Activated CD4-positive, alpha-beta T cell treated with anti-CD3 and anti-CD28 coated beads for 36 hours (primary cell): ENCODE measurements around the gene ERICH6. TPM values are rescaled to one million over a fixed set of nuclear protein-coding genes. Genes with fewer than 3 reads are reported as not detected.

Experiments used
- ATAC-seq: fragments of 200-7000 bp; cut with Tn5 transposase; one replicate; pipeline ENCODE4 v1.10.0; 2021; ENCODE audit warnings: mild to moderate bottlenecking, moderate library complexity
- CTCF ChIA-PET: fragments of 350-600 bp; sonication (Branson Sonifier 250); formaldehyde crosslinking; loops from one replicate; lab custom pipeline; 2021; ENCODE audit warnings: antibody characterized with exemption; lab: Charles Lee
- POLR2A ChIA-PET: fragments of 350-600 bp; sonication (Branson Sonifier 250); formaldehyde crosslinking; loops from one replicate; lab custom pipeline; 2021; ENCODE audit warnings: antibody characterized with exemption, inconsistent platforms; lab: Charles Lee
- DNase-seq: peaks from one replicate; pipeline ENCODE4 v3.0.0-alpha.2; 2020
- H3K27ac Mint-ChIP-seq: one replicate; pipeline ENCODE4 v1.8.0; 2021; ENCODE audit warnings: mixed read lengths
- H3K27me3 Mint-ChIP-seq: one replicate; pipeline ENCODE4 v1.8.0; 2021; ENCODE audit warnings: mixed read lengths
- H3K36me3 Mint-ChIP-seq: one replicate; pipeline ENCODE4 v1.8.0; 2021; ENCODE audit warnings: low read depth, mixed read lengths
- H3K4me1 Mint-ChIP-seq: one replicate; pipeline ENCODE4 v1.8.0; 2021; ENCODE audit warnings: mixed read lengths
- H3K4me3 Mint-ChIP-seq: one replicate; pipeline ENCODE4 v1.8.0; 2021; ENCODE audit warnings: mild to moderate bottlenecking, moderate library complexity, mixed read lengths
- H3K9me3 Mint-ChIP-seq: one replicate; pipeline ENCODE4 v1.8.0; 2021; ENCODE audit warnings: low read depth, mixed read lengths
- intact Hi-C, 2 experiments: fragments of 100-400 bp; cut with DNase I in 1 of 2; cut with micrococcal nuclease in 1 of 2; formaldehyde crosslinking; loops; one replicate each; pipeline versions ENCODE4 v1.14.2 to v1.15.1; 2022 to 2024; cut with DNase I, micrococcal nuclease
- total RNA-seq, 2 experiments: library from RNA; stranded (reverse); gene quantifications; one replicate each; pipeline ENCODE4 v1.2.3, GENCODE V29; 2021

The ERICH6 gene
- total RNA-seq, 2 experiments from 2014 or later = 0.58 TPM; not detected in 1

GRCh38 chr3:150613034-150613433 lies 90.7 kb downstream of the ERICH6 start:
- Mint-ChIP-seq H3K4me3 (no peak overlapping the region), H3K9me3 (peaks cover 3% of the 10 kb centered on the region), H3K36me3 (peaks cover 37% of the 10 kb centered on the region), H3K4me1 (peaks cover 58% of the 10 kb centered on the region), H3K27me3 (no peaks in the 10 kb centered on the region), H3K27ac (peak overlapping the region; percentile 37)
- ATAC-seq = no peak
- CTCF ChIA-PET = interaction anchor here (0.7 to 1.3 kb wide), 3 partner anchors 11 to 69 kb away, joined by 3 to 4 read pairs (median 4); no protein-coding TSS in a partner anchor
- DNase-seq = no peak
- POLR2A ChIA-PET = no interaction called here
- intact Hi-C loops = no loop called here

- ATAC-seq = no peak
- H3K4me3 Mint-ChIP-seq = no peak overlapping the region
- H3K4me1 Mint-ChIP-seq = peaks cover 62% of the 10 kb centered on the region
- POLR2A ChIA-PET = no interaction called here
- H3K9me3 Mint-ChIP-seq = peaks cover 3% of the 10 kb centered on the region
- intact Hi-C loops = no loop called here
- peak overlapping the region; percentile 19 for H3K27ac Mint-ChIP-seq
- peaks cover 40% of the 10 kb centered on the region for H3K36me3 Mint-ChIP-seq
- DNase-seq = no peak
- CTCF ChIA-PET = interaction anchor here (0.6 to 1.3 kb wide), 3 partner anchors 23 to 105 kb away, joined by 3 to 4 read pairs (median 3); no protein-coding TSS in a partner anchor
- no peaks in the 10 kb centered on the region for H3K27me3 Mint-ChIP-seq
Measured at GRCh38 chr3:150612494-150612893, 91.2 kb downstream of the ERICH6 start.

DNA sequence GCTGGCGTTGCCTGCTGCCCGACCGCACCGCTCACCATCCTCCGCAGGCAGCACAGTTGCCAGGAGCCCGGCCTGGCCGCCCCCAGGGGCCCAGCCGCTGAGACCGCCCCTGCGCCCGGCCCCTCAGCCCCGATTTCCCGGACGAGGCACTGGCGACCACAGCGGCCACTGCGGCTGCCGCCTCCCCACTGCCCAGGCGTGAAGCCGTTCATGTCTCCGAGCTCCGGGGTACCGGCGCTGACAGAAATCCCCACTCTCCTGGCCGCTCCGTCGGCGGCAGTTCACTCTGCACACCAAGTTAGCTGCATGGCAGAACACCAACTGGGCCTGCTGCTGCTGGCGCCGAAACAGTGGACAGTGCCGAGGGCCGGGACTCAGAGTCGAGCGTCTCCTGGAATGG lies 92.1 kb downstream of the ERICH6 start:
- no peak for DNase-seq
- Mint-ChIP-seq H3K27me3 (no peaks in the 10 kb centered on the region), H3K4me1 (peaks cover 68% of the 10 kb centered on the region), H3K9me3 (peaks cover 3% of the 10 kb centered on the region), H3K36me3 (peaks cover 41% of the 10 kb centered on the region), H3K4me3 (no peak overlapping the region), H3K27ac (no peak overlapping the region)
- ChIA-PET CTCF (no interaction called here), POLR2A (no interaction called here)
- intact Hi-C loops = no loop called here
- no peak for ATAC-seq

GRCh38 chr3:150610785-150611184 lies 92.9 kb downstream of the ERICH6 start:
- Mint-ChIP-seq H3K27ac (no peak overlapping the region), H3K9me3 (peaks cover 3% of the 10 kb centered on the region), H3K4me1 (peaks cover 75% of the 10 kb centered on the region), H3K4me3 (no peak overlapping the region), H3K36me3 (peaks cover 48% of the 10 kb centered on the region), H3K27me3 (no peaks in the 10 kb centered on the region)
- POLR2A ChIA-PET = no interaction called here
- CTCF ChIA-PET = no interaction called here
- DNase-seq (no peak), ATAC-seq (no peak)
- intact Hi-C loops = no loop called here

GRCh38 chr3:150609988-150610387 lies 93.7 kb downstream of the ERICH6 start:
- intact Hi-C loops = loop anchor here (10.0 kb wide), 2 partner anchors 255 to 595 kb away; partner anchors contain the start of gene GPR171 (in 1 of the 2)
- CTCF ChIA-PET = interaction anchor here (0.7 kb wide), 1 partner anchor 128 kb away, joined by 3 read pairs; no protein-coding TSS in a partner anchor
- no peak for DNase-seq
- peak overlapping the region; percentile 39 for H3K4me3 Mint-ChIP-seq
- peaks cover 3% of the 10 kb centered on the region for H3K9me3 Mint-ChIP-seq
- H3K27me3 Mint-ChIP-seq = no peaks in the 10 kb centered on the region
- peak overlapping the region; percentile 61 for H3K27ac Mint-ChIP-seq
- peaks cover 48% of the 10 kb centered on the region for H3K36me3 Mint-ChIP-seq
- POLR2A ChIA-PET = interaction anchor here (0.5 kb wide), 1 partner anchor 25 kb away, joined by 3 read pairs; no protein-coding TSS in a partner anchor
- ATAC-seq = peak; percentile 62
- H3K4me1 Mint-ChIP-seq = peaks cover 82% of the 10 kb centered on the region

Other genes with a start within 250 kb of the ERICH6 start
- 10 to 100 TPM; 84.6 to 96.1 TPM for gene SERP1, start 157.4 kb downstream of the ERICH6 start, total RNA-seq
- 100 to 1,000 TPM; 119 to 182 TPM for gene EIF2A, start 157.1 kb downstream of the ERICH6 start, total RNA-seq
- gene SELENOT, start 100.6 kb downstream of the ERICH6 start, total RNA-seq = 100 to 1,000 TPM in 1 of 2 experiments, 10 to 100 TPM in 1; 88.6 to 134 TPM
- 100 to 1,000 TPM in 1 of 2 experiments, 10 to 100 TPM in 1; 85.7 to 154 TPM for gene SIAH2, start 59.2 kb upstream of the ERICH6 start, total RNA-seq
- gene MINDY4B, start 201.5 kb upstream of the ERICH6 start, total RNA-seq = not detected